Right cardiac atrium (tissue), 5 donors: ENCODE measurements around the gene PRKAR1A. TPM values are rescaled to one million over a fixed set of nuclear protein-coding genes. Genes with fewer than 3 reads are reported as not detected.

Experiments
- ATAC-seq, 2 donors: fragments of 200-7000 bp; cut with Tn5 transposase; one replicate each; pipeline versions ENCODE4 v1.8.0 to v1.9.1; 2020; ENCODE audit warnings: moderate library complexity in 2 of 2, mild to moderate bottlenecking in 1 of 2
- DNase-seq, 3 donors: peaks; one replicate each; pipeline ENCODE4 v3.0.0-alpha.2; 2020
- H3K27ac ChIP-seq: one replicate; pipeline ENCODE4 v1.5.1; 2013; ENCODE audit warnings: mild to moderate bottlenecking, low read length, control low read depth, moderate library complexity
- H3K27me3 ChIP-seq: one replicate; pipeline ENCODE4 v1.6.1; 2013; ENCODE audit not compliant: control insufficient read depth, insufficient read depth
- H3K4me1 ChIP-seq: one replicate; pipeline ENCODE4 v1.6.1; 2013; ENCODE audit warnings: low read length; ENCODE audit not compliant: control insufficient read depth, insufficient read depth
- H3K4me3 ChIP-seq: one replicate; pipeline ENCODE4 v1.5.1; 2013; ENCODE audit warnings: low read length, control low read depth
- H3K9me3 ChIP-seq: one replicate; pipeline ENCODE4 v1.6.1; 2013; ENCODE audit warnings: low read length; ENCODE audit not compliant: control insufficient read depth
- WGBS: extraction: QIAGEN DNeasy Blood & Tissue Kit; methylation state at CpG from one replicate; pipeline ENCODE4 v1.1.7; 2013; 5-methylcytosine and 5-hydroxymethylcytosine counted together
- intact Hi-C, 4 donors: fragments of 100-400 bp; cut with DNase I; formaldehyde crosslinking; loops; one replicate each; pipeline versions ENCODE4 v1.11.0 to v1.14.0; 2022 to 2023
- polyA plus RNA-seq: library from polyadenylated mRNA; stranded (reverse); fragments of 200-250 nt; gene quantifications from one replicate; pipeline ENCODE4 v1.2.3, GENCODE V29; 2013
- total RNA-seq, 4 donors: library from RNA; stranded (reverse); fragmentation: NEBNext Ultra II Directional; extraction: Animal tissue kit (Norgen Biotek cat#: 25700); gene quantifications; one replicate each; pipeline ENCODE4 v1.2.1, GENCODE V29; 2021
- donor health status: healthy with polysubstance abuse.
- donor health status: DM: no; HTN: yes; CAD: no.
- donor health status: DM: no; HTN: no; CAD: no.
- donor health status: DM: no; HTN: yes; CAD: no; lungs with severe emphysema.
- donor health status: DM: yes; HTN: yes; CAD: no.

PRKAR1A gene
- total and polyA plus RNA-seq, 5 donors: 187 to 768 (median 582) TPM

DNA sequence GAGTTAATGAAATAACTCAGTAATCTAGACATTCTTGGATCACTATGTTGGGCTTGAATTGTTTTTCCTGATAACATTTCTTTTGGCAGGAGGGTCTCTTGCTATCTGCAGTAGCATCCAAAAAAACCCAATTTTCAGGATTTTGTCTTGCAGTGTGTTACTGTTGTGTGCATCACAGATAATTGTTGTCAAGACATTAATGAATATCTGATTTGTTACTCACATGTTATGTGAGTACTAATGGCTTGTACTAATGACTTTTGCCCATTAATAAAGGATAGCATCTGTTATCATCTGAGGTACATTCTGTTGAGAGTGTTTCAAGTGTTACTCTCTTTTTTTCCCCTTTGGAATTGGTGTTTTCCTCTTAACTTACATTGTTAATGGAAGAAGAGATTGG, 10.0 kb downstream of the PRKAR1A start:
- Histone ChIP-seq H3K9me3 (no peaks in the 10 kb centered on the region), H3K27ac (no peak overlapping the region), H3K27me3 (no peaks in the 10 kb centered on the region), H3K4me3 (no peak overlapping the region), H3K4me1 (peaks cover 8% of the 10 kb centered on the region)
- DNase-seq (no peak), ATAC-seq (no peak)
- intact Hi-C loops: no loop called here

DNA sequence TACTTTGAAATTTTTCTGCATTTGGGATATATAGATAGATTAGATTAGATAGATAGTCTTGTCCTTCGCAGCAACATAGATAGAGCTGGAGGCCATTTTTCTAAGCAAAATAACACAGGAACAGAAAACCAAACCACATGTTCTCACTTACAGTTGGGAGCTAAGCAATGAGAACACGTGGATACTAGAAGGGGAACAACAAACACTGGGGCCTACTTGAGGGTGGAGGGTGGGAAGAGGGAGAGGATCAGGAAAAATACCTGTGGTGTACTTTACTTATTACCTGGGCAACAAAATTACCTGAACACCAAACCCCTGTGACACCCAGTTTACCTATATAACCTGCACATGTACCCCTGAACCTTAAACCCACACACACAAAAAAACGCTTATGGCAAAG, 14.3 kb downstream of the PRKAR1A start:
- Histone ChIP-seq H3K9me3 (no peaks in the 10 kb centered on the region), H3K4me1 (peaks cover 4% of the 10 kb centered on the region), H3K27ac (no peak overlapping the region), H3K27me3 (no peaks in the 10 kb centered on the region), H3K4me3 (no peak overlapping the region)
- intact Hi-C loops: no loop called here
- WGBS: 65% methylated on average over 3 of the region's 3 CpGs
- ATAC-seq (no peak), DNase-seq (no peak)

DNA sequence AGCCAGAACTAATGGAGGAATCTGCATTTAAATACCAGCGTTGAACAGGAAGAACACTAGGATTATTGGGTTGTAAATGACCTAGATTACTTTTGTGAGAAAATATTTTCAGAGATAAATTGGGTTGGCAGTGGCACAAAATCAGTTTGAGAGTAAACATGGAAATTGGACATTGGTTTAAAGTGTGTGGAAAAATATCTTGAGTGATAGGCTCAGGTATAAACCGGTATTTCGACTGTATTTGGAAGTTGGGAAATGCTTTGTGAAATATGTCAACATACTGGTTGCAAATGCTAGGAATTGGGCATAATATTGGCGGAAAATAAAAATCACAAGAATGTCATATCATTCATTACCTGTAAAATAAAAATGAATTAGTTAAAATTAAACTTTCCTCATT, 15.1 kb downstream of the PRKAR1A start:
- ATAC-seq (no peak), DNase-seq (no peak)
- no peak overlapping the region for H3K4me3 ChIP-seq
- H3K9me3 ChIP-seq: no peaks in the 10 kb centered on the region
- intact Hi-C loops: no loop called here
- H3K27ac ChIP-seq: no peak overlapping the region
- peaks cover 4% of the 10 kb centered on the region for H3K4me1 ChIP-seq
- 85% methylated on average over 4 of the region's 4 CpGs for WGBS
- H3K27me3 ChIP-seq: no peaks in the 10 kb centered on the region

DNA sequence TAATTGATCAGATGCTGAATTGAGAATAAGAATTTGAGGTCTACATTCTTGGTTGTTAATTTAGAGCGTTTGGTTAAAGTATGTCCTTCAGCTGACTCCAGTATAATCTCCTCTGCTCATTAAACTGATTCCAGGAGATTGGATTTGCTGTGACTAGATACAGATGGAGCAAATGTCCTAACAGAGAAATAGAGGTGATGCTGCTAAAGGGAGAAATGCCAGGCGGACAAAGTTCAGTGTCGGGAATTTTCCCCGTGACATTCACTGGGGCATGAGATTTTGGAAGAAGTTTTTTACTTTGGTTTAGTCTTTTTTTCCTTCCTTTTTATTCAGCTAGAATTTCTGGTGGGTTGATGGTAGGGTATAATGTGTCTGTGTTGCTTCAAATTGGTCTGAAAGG, 19.0 kb downstream of the PRKAR1A start:
- ATAC-seq: no peak
- no peak overlapping the region for H3K27ac ChIP-seq
- intact Hi-C loops: loop anchor here in 1 of 4 donors (10.0 kb wide), 1 partner anchor 84 kb away; no protein-coding TSS in a partner anchor
- H3K9me3 ChIP-seq: no peaks in the 10 kb centered on the region
- no peak overlapping the region for H3K4me3 ChIP-seq
- H3K27me3 ChIP-seq: no peaks in the 10 kb centered on the region
- no peak for DNase-seq
- peaks cover 2% of the 10 kb centered on the region for H3K4me1 ChIP-seq
- WGBS: 82% methylated on average over 4 of the region's 4 CpGs

DNA sequence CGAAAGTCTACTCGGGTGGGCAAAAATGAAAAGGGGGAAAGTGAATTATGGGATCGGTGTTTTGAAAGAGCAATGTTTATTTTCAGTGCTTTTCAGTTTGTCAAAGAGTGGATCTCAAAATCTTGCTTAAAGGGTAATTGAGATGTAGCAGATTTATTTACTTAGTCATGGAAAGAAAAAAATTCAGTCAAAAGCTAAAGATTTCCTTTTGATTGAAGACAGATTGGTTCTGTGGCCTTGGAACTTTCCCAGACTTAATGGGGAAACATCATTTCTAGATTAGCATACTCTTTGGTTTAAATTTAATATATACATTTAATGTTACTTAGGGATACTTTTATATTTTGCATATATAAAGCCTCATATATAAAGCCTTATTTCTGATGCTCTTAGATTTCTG, 20.6 kb downstream of the PRKAR1A start:
- H3K27me3 ChIP-seq: no peaks in the 10 kb centered on the region
- WGBS: 90% methylated on average over 3 of the region's 3 CpGs
- intact Hi-C loops: loop anchor here in 1 of 4 donors (10.0 kb wide), 1 partner anchor 82 kb away; no protein-coding TSS in a partner anchor
- H3K27ac ChIP-seq: no peak overlapping the region
- H3K4me1 ChIP-seq: peaks cover 2% of the 10 kb centered on the region
- DNase-seq (no peak), ATAC-seq (no peak)
- no peak overlapping the region for H3K4me3 ChIP-seq
- no peaks in the 10 kb centered on the region for H3K9me3 ChIP-seq

DNA sequence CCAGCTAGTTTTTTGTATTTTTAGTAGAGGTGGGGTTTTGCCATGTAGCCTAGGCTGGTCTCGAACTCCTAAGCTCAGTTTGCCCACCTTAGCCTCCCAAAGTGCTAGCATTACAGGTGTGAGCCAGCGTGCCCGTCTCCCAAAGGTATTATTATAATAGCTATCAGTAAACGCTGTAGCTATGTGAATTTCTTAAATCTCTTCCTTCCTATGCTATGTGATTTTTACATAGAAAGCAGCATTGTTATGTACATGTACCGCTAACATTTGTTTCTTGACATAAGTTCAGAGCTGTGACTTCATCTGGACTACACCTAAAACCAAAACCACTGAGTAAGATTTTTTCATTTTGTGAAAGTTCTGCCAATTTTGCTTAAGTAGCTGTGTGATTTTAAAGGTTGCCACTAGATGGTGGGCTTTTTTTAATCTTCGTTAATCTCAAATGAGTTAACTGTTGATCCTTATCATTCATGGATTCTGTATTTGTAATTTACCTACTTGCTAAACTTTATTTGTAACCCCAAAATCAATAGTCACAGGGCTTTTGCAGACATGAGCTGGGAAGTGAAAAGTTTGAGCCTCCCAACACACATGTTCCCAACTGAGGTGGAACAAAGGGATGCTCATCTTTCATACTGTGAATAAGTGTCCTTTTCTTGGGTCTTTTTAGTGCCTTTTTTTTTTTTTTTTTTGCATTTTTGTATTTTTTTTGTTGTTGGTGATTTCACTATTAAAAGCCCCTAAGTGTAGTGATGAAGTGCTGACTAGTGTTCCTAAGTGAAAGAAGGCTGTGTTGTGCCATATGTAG, 21.9 kb downstream of the PRKAR1A start:
- no peaks in the 10 kb centered on the region for H3K9me3 ChIP-seq
- intact Hi-C loops: loop anchor here in 1 of 4 donors (10.0 kb wide), 1 partner anchor 81 kb away; no protein-coding TSS in a partner anchor
- DNase-seq (no peak), ATAC-seq (no peak)
- H3K27me3 ChIP-seq: no peaks in the 10 kb centered on the region
- H3K4me1 ChIP-seq: peaks cover 2% of the 10 kb centered on the region
- 72% methylated on average over 6 of the region's 6 CpGs for WGBS
- H3K27ac ChIP-seq: peak overlapping the region; percentile 52
- H3K4me3 ChIP-seq: no peak overlapping the region

DNA sequence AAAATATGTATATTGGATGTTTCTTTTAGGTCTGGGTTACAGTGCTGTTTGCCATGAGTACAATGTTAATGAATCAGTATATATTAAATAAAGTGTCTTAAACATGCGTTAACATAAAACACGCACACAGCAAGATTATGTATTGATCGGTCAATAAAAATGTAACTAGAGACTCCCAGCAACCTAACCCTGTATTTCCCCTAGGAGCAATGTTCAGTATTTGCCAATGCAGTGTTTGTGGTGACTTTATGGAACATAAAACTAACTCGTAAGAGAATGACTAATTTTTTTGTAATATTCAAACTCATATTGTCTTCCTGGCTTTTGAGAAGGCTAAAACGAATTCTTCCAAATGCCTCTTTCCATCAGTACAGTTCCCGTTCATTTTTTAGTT, 22.5 kb downstream of the PRKAR1A start:
- H3K27me3 ChIP-seq: no peaks in the 10 kb centered on the region
- peaks cover 2% of the 10 kb centered on the region for H3K4me1 ChIP-seq
- H3K27ac ChIP-seq: no peak overlapping the region
- no peak for DNase-seq
- WGBS: 90% methylated on average over 6 of the region's 6 CpGs
- no peaks in the 10 kb centered on the region for H3K9me3 ChIP-seq
- H3K4me3 ChIP-seq: no peak overlapping the region
- intact Hi-C loops: loop anchor here in 1 of 4 donors (5.0 to 10.0 kb wide), 2 partner anchors 80 to 223 kb away; no protein-coding TSS in a partner anchor
- no peak for ATAC-seq

DNA sequence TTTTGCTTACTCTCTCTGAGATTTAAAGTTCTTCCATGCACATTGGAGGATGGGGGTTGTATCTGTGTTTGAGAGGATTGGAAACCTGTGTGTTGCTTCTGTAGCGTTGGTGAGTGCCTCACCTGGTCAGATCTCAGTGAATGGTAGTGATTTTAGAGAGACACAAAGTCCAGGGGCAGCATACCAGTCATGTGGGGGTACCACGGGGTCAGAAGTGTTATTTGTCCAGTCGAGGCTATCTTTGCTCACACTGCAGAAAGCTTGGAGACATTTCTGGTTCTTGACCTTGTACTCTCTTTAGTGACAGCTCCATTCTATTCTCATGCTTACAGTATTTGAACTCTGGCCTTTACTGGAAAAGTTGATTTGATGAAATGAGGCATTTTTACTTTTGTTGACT, 23.7 kb downstream of the PRKAR1A start:
- no peaks in the 10 kb centered on the region for H3K4me1 ChIP-seq
- no peaks in the 10 kb centered on the region for H3K27me3 ChIP-seq
- ATAC-seq (no peak), DNase-seq (no peak)
- 60% methylated on average over 3 of the region's 3 CpGs for WGBS
- no peaks in the 10 kb centered on the region for H3K9me3 ChIP-seq
- peak overlapping the region; percentile 55 for H3K27ac ChIP-seq
- H3K4me3 ChIP-seq: no peak overlapping the region
- intact Hi-C loops: loop anchor here in 1 of 4 donors (5.0 to 10.0 kb wide), 2 partner anchors 79 to 221 kb away; no protein-coding TSS in a partner anchor

DNA sequence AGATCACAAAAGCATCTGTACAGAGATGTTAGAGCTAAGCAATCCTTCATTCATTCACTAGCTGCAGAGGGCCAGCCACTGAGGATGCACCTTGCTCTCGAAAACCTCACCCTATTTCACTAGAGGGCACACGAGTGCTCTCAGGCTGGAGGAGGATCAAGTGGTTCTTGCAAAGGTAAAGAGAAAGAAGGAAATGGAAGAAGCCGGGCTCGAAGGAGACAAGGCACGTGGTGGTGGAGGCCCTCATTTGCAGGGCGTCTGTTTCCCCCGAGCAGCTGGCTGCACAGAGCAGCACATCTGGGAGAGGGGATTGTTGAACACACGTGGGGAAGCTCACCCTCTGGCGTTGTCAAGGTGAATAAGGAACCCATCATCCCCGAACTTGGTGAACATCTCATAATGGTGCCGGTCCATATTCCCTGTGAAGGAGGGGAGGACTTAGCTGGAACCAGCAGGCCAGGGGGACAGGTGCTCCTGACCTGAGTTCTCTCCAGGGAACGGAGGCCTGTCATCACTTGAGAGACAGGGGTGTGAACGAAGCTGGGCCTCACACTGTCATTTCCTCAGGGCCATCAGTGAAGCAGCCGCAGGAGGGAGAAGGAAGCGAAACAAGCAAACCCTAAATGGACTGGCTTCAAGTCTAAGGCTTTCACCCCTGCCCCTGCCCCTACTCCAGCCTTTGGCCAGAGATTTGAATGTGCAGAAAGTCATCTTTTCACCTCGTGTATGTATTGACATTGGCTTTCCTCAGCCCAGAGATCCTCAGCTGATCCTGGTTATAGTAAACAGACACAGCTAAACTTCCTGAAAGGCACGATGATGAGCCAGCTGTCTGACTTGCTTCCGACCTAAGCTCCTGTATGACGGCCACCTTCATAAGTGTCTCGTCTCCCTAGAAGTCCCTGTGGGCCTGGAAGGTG, 27.6 kb downstream of the PRKAR1A start:
- peak overlapping the region; percentile 28 for H3K27ac ChIP-seq
- 55% methylated on average over 20 of the region's 20 CpGs for WGBS

DNA sequence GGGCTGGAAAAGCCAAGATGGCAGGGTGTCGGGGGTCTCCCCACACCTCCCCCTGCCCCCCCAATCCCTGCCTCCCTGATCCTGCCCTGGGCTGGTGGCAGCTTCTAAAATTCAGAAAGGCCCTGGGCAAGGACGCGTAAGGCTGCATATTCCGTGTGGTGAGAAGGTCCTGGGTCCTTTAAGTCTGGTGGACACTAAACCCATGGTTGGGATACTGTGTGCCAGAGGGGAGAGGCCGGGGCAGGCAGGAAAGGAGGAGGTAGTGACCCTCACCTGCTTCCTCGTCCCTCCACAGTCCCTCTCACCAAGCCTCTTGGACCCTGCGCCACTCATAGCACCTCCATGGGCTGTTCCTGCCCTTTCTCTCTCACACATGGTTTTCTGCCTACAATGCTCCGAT, 28.8 kb downstream of the PRKAR1A start:
- intact Hi-C loops: loop anchor here in 1 of 4 donors (10.0 kb wide), 1 partner anchor 214 kb away; no protein-coding TSS in a partner anchor
- ATAC-seq: peak; percentile 4 to 15
- DNase-seq: no peak

More for the DNA sequence above, 27.6 kb downstream of the PRKAR1A start:
- peak in 1 of 2 donors; percentile 7 for ATAC-seq
- Histone ChIP-seq H3K27me3 (no peaks in the 10 kb centered on the region), H3K4me3 (no peak overlapping the region), H3K9me3 (no peaks in the 10 kb centered on the region), H3K4me1 (no peaks in the 10 kb centered on the region)
- DNase-seq: peak in 1 of 3 donors; percentile 46
- intact Hi-C loops: loop anchor here in 2 of 4 donors (5.0 to 10.0 kb wide), 3 partner anchors 75 to 217 kb away; no protein-coding TSS in a partner anchor

More for the DNA sequence above, 28.8 kb downstream of the PRKAR1A start:
- Histone ChIP-seq H3K9me3 (no peaks in the 10 kb centered on the region), H3K4me3 (no peak overlapping the region), H3K27ac (no peak overlapping the region), H3K4me1 (no peaks in the 10 kb centered on the region), H3K27me3 (no peaks in the 10 kb centered on the region)
- WGBS: 90% methylated on average over 8 of the region's 8 CpGs
